Erythroblast (primary cell): Measurements from ENCODE around the gene FPR2.
A peak's percentile ranks its signal among the peaks of the same experiment; 100 is the strongest.

Source experiments
- DNase-seq, 2 experiments: peaks; one replicate each; lab custom pipeline; 2025; lab: John Stamatoyannopoulos, UW
- GATA1 ChIP-seq: IDR thresholded peaks from 2 replicates; pipeline ENCODE4 v1.6.1; 2011; ENCODE audit warnings: low read depth, mild to moderate bottlenecking, control low read depth, low read length, moderate library complexity
- POLR2A ChIP-seq: IDR thresholded peaks from 2 replicates; pipeline ENCODE4 v1.6.1; 2011; ENCODE audit warnings: mild to moderate bottlenecking, low read length

Gene FPR2

GRCh38 chr19:51784109-51784785 is 23.3 kb downstream of the FPR2 start:
- no peak for DNase-seq
- TF ChIP-seq POLR2A (no peak), GATA1 (no peak)

DNA sequence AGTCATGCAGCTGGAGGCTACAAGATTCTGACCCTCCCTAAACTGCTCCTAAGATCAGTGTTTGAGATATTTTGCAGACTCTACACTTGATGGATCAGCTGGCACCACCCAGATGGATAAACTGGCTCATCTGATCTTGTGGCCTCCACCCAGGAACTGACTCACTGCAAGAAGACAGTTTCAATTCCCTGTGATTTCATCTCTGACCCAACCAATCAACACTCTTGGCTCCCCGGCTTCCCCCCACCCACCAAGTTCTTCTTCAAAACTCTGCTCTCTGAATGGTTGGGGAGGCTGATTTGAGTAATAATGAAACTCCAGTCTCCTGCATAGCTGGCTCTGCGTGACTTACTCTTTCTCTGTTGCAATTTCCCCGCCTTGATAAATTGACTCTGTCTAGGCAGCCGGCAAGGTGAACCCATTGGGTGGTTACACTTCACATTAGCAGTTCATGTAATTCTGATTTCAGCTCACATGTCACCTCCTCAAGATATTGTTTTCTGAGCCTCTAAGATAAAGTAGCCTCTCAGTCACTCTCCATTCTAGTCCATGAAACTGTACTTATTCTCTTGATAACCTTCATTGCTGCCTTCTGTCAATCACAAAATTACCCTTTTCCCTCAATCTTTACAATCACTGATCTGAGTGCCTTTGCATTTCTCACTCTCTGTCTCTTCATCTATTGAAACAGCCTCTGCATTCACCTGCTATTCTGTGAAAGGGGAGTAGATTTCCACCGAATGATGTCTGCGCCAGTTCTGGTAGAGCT is 24.1 kb downstream of the FPR2 start:
- no peak for DNase-seq
- TF ChIP-seq GATA1 (no peak), POLR2A (no peak)

- DNase-seq, result no peak
- TF ChIP-seq POLR2A, result no peak
- no peak for TF ChIP-seq GATA1
Measured at GRCh38 chr19:51786646-51787494, 25.9 kb downstream of the FPR2 start.

GRCh38 chr19:51788029-51788428 is 27.0 kb downstream of the FPR2 start:
- TF ChIP-seq GATA1 (no peak), POLR2A (no peak)
- no peak for DNase-seq

DNA sequence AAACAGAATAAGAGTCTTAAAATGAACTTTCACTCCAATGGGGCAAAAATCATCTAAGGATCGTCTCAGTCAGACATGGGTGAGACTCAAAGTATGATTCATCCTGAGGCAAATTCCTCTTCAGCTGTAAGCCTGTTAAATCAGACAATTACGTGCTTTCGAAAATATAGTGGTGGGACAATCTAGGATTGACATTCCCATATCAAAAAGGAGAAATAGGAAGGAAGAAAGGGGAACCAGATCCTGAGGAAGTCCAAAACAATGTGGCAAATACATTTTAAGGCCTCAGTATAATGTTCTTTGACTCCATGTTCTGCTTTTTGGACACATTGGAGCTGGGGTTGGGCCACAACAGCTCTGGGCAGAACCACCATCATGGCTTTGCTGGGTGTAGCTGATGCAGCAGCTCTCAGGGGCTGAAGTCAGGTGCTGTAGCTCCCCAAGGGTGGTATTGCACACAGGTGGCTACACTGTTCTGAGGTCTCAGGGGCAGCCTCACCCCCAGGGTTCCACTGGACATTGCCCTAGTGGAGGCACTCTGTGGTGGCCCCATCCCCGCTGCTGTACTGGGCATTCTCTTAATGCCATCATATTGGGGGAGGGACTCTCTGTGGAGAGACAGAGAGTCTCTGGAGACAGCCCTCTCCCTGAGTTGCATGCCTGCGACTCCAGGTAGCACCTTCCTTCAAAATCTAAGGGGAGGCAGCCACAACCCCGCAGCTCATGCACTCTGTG is 28.2 kb downstream of the FPR2 start:
- no peak for DNase-seq
- TF ChIP-seq GATA1 (no peak), POLR2A (no peak)

DNA sequence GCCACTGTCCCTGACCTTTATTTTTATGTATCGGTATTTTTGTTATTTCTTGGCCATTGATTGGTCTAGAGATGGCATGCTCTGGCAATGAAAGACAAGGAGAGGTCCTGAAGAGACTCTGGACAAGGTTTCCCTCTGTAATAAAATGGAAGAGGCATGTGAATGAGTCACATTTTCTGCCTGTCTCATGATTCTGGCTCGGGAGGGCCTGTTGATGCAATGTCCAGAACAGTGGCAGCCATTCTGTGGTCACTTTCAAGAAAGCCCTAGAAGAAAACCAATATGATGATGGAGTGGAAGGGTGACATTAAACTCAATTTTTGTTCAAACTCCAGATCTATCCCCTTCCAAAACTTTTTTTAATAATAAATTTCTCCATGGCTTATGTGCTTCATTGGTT is 32.0 kb downstream of the FPR2 start:
- no peak for DNase-seq
- TF ChIP-seq GATA1 (no peak), POLR2A (no peak)

DNA sequence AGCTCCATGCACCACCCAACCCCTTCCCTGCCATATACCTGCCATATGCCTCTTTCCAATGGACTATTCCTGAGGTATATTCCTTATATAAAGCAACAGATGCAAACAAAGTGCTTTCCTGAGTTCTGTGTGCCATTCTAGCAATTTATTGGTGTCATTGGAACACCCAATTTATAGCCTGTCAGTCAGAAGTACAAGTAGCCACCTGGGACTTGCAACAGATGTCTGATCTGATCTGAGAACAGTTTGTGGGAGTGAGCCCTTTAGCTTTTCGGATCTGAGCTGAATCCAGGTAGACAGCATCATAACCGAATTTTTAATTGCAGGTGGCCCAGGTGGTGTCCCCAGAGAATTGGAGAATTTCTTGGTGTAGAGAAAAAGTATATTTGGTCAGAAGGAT is 33.0 kb downstream of the FPR2 start:
- no peak for TF ChIP-seq POLR2A
- TF ChIP-seq GATA1, result no peak
- DNase-seq, result no peak

DNA sequence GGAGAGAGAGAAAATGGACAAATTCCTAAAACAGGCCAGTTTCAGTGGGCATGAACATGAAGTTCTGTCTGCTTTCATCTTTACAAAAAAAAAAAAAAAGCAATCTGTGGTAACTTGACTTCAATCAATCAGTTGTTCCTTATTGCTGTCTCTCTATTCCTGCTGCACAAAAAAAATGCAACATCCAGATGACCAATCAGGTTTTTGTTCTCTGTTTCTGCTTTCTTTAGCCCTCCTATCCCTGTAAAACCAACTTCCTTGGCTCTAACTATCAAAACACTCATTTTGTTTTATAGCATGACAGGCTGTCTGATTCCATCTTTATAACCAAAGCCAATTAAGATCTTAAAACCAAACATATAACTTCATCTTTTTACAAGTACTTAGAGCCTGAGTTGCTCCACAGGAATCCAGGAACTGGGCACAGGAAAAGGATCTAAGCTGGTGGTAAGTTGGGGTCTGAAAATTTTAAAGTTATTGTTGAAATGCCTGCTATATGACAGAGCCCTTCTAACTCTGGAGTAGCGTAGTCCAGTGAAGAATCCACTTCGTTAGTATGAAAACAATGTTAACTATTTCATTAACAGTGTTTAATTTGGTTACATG is 34.0 kb downstream of the FPR2 start, which contains the start of gene FPR3:
Gene FPR3, plus strand, starts transcription at position 273 of the 606 bp plus-strand sequence. CDS start 28,592 bp downstream, outside the sequence.
- no peak for DNase-seq
- TF ChIP-seq GATA1 (no peak), POLR2A (no peak)

DNA sequence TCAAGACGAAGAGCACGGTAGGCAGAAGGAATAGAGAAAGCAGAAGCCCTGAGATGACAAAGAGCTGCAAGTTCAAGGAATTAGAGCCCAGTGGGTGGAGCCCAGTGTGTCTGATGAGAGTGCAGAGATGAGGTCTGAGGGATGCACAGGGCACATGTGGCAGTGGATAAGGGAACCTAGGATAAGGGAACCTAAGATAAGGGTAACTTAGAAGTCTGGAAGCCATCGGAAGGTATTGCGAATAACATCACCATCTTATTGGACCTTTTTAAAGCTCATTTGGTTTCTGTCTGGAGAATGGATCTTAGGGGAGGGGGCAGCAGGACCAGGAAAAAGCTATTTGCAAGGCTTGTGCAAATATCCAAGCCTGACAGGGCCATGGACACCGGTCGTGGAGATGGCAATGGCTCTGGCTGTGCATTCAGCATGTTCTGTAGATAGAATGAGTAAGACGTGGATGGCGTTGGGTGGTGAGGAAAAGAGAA is 35.3 kb downstream of the FPR2 start:
- TF ChIP-seq POLR2A, result peak; percentile 73
- TF ChIP-seq GATA1, result no peak
- DNase-seq, result peak; percentile 63 to 72

- no peak for TF ChIP-seq POLR2A
- no peak for TF ChIP-seq GATA1
- DNase-seq, result no peak
Measured at GRCh38 chr19:51797480-51797879, 36.5 kb downstream of the FPR2 start.

DNA sequence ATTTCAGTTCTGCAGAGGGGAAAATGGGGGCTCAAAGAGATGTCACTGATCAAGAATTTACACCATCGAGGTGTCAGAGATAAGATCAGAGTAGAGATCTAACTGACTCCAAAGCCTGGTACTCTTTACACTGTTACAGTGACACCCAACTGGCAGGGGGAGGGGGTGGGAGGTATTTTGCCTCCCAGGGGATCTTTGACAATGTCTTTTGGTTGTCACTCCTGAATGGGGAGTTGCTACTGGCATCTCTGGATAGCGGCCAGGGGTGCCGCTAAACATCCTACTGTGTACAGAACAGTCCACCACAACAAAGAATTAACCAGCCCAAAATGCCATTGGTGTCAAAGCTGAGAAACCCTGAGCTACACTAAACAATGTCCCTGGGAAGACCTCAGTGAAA is 37.1 kb downstream of the FPR2 start:
- DNase-seq, result no peak
- no peak for TF ChIP-seq POLR2A
- no peak for TF ChIP-seq GATA1

- DNase-seq, result peak in 1 of 2 experiments; percentile 36
- TF ChIP-seq GATA1 (no peak), POLR2A (no peak)
Measured at GRCh38 chr19:51799034-51799773, 38.2 kb downstream of the FPR2 start.
